Activated CD8-positive, alpha-beta memory T cell treated with anti-CD3 and anti-CD28 coated beads for 36 hours (primary cell): ENCODE data around the gene SFRP4. TPM values are rescaled to one million over a fixed set of nuclear protein-coding genes. Genes with fewer than 3 reads are reported as not detected.
"Not testable (repeated sequence)": the region's sequence is repeated elsewhere in the genome, so short reads cannot be mapped to it uniquely, and the experiment has no call there.

ENCODE experiments used
- CTCF ChIA-PET: fragments of 350-600 bp; sonication (Branson Sonifier 250); formaldehyde crosslinking; loops from one replicate; lab custom pipeline; 2021; ENCODE audit warnings: antibody characterized with exemption; lab: Charles Lee
- POLR2A ChIA-PET: fragments of 350-600 bp; sonication (Branson Sonifier 250); formaldehyde crosslinking; loops from one replicate; lab custom pipeline; 2021; ENCODE audit warnings: antibody characterized with exemption; lab: Charles Lee
- total RNA-seq, 2 experiments: library from RNA; stranded (reverse); gene quantifications; one replicate each; pipeline ENCODE4 v1.2.3, GENCODE V29; 2021

Gene SFRP4
- not detected for total RNA-seq

DNA sequence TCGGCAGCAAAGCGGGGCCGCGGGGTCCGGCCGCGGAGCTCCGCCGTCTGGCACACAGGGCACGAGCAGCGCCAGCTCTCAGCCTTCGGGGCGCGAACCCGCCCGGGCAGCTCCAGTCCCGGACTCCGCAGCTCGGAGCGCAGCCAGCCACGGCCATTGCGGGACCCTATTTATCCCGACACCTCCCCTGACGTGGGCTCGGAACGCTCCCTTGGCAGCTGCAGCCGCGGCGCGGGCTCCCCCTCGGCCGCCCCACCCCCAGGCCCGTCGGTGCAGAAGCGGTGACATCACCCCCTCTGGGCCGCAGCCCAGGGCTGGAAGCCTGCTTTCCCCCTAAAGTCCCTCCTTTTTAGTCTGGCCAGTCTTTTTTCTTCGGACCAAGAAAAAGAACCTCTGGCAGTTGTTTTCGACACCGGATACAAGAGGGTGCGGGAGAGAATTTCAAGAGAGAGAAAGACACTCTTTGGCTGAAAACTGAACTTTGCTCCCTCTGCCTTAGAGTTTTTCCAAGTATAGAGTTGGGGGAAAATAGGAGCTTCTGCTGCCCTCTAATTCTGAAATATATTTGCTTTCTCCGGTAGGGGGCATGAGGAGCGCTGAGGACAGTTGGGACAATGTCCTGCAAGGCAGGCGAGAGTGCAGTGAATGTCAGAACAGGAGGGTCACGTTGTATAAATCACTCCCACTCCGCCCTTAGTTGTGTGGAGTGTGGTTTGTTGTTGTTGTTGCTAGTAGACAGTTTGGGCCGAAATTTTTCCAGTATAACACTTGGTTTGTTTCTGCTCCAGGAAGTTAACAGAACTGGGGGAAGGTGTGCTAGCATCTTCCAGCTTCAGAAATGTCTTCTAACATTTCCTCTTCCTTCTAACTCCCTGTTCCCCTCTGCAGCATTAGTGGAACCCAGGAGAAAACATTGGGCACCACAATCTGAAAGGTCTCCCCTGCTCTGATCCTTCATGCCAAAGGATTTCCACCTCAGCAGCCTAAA lies at the start of gene SFRP4:
Gene SFRP4, minus strand, starts transcription at position 145 of the 988 bp plus-strand sequence. CDS start 280 bp downstream, outside the sequence.
- ChIA-PET CTCF (interaction anchor here (0.6 to 2.0 kb wide), 5 partner anchors 10 to 980 kb away, joined by 3 to 11 read pairs (median 3); no protein-coding TSS in a partner anchor), POLR2A (no interaction called here)

DNA sequence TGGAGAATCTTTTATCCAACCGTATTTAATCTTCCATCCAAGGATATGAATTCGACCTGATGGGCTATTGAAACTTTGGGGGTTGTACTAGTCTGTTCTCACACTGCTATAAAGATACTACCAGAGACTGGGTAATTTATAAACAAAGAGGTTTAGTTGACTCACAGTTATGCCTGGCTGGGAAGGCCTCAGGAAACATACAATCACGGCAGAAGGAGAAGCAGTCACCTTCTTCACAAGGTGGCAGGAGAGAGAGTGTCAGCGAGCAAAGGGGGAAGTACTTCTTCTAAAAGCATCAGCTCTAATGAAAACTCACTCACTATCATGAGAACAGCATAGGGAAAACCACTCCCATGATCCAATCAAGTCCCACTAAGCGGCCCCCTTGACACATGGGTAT lies 47.6 kb upstream of the SFRP4 start:
- POLR2A ChIA-PET: no interaction called here
- CTCF ChIA-PET: no interaction called here

DNA sequence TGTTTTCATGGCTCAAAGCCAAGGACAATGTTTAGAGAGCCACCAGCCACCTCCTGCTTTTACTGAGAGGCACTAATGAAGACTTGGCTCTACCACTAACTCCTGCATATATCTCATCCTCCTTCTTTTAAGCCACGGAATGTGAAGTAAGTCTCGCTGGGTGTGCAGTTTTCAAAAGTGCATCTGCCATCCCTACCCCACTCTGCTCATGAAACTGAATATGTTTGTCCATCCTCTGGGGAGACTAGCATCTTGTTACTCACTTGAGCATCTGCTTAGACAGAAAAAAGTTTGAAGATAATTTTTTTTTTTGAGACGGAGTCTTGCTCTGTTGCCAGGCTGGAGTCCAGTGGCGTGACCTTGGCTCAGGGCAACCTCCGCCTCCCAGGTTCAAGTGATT lies 44.6 kb upstream of the SFRP4 start:
- POLR2A ChIA-PET: no interaction called here
- CTCF ChIA-PET: no interaction called here

DNA sequence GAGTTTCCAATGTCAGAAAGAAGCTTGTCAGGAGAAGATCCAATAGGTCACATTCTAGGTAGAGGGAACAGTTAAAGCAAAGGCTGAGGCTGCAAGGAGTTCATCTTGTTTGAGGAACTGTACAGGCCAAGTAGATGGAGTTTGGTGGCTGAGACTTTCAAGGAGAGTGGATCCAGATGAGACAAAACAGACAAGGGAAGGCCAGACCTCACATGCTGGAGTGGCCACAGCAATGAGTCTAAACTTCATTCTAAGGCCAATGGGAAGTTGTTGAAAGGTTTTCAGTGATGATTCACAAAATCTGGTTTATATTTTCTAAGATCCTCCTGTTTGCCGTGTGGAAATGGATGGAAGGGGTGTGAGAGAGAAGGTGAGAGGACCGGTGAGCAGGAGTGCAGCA lies 43.9 kb upstream of the SFRP4 start:
- POLR2A ChIA-PET: no interaction called here
- CTCF ChIA-PET: no interaction called here

DNA sequence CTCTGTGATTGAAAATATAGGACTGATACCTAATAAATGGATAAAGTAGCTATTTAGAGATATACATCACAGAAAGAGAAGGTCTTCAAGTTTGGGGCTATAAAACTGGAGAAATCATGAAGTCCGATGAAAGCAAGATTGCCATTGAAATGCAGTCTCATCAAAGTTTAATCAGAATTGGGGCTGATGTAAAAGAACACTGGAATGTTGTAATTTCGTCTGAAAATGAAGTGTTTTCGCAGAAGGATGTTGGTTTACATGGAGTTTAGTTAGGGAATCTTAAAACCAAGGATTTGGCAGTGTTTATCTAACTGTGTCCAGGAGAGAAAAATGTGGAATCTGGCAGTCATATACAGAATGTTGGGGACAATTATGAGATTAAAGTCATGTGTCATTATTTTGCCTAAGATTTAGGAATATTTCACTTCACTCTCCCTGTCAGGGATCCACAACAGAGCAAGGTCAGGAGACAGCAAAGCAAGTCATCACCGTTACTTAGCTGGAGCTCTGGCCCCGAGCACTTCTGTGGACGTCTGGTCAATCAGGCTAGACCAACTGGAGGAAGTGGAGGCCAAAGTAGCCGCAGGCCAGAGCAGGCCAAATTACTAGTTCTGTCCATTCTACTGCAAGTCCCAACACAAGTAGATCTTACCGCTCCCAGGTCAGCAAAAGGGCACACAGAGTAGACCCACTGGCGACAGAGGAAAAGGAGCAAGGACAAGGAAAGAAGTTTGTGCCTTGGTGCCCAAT lies 40.8 kb upstream of the SFRP4 start:
- ChIA-PET CTCF (no interaction called here), POLR2A (no interaction called here)

DNA sequence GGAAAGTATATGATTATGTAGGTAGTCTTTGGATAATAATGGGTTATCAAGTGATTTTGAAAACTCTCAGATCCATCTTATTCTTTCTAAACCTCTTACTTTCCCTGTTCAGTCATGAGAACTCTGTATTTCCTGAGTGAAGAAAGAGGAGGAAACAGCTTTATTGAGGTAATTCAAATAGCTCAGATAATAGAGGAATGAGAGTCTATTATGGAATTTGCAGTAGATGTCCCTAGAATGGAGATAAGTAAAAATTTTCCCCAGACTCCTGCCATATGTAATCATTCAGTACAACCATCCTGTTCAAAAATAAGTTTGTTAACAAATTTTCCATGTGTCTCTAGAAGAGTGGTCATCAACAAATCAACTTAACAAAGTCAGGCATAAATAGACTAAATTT lies 40.2 kb upstream of the SFRP4 start:
- ChIA-PET POLR2A (no interaction called here), CTCF (no interaction called here)

DNA sequence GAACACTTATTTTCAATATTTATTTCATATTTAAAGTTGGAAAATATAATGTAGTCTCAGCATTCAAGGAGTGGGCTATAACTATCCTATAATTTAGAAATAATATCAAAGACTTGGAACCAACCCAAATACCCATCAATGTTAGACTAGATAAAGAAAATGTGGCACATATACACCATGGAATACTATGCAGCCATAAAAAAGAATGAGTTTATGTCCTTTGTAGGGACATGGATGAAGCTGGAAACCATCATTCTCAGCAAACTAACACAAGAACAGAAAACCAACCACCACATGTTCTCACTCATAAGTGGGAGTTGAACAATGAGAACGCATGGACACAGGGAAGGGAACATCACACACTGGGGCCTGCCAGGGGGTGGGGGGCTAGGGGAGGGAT lies 37.6 kb upstream of the SFRP4 start:
- POLR2A ChIA-PET, CTCF ChIA-PET: not testable (repeated sequence)

DNA sequence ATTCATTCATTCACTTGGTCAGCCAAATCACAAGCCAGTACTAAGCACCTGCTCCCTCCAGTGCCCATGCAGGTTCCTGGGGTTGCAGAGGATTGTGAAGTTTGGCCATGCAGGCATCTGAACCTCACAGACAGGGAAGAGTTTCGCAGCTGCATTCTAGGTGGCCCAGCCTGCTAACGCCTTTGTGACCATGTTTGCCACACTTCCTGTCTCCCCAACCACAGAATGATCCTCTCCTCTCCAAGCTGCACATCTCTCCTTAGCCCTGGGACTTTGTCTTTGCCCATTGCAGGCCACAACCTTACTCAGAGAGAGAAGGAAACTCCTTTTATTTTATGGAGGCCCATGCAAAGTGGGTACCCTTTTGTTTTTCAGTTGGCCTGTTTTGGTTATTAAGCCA lies 35.6 kb upstream of the SFRP4 start:
- POLR2A ChIA-PET: no interaction called here

DNA sequence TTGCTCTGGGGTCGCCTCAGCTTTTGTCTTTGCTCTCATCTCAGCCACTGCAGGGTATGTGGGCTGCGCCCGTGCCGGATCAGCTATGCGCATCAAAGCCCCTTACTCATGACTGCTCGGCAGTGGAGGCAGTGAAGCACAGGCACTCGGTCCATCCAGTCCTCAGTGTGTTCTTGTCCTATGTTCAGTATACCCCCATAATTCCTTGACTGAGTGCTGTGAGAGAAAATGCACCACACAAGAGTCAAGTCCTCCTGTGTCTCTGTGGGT lies 31.3 kb upstream of the SFRP4 start:
- CTCF ChIA-PET: no interaction called here

More for the DNA sequence above, 35.6 kb upstream of the SFRP4 start:
- CTCF ChIA-PET: no interaction called here

DNA sequence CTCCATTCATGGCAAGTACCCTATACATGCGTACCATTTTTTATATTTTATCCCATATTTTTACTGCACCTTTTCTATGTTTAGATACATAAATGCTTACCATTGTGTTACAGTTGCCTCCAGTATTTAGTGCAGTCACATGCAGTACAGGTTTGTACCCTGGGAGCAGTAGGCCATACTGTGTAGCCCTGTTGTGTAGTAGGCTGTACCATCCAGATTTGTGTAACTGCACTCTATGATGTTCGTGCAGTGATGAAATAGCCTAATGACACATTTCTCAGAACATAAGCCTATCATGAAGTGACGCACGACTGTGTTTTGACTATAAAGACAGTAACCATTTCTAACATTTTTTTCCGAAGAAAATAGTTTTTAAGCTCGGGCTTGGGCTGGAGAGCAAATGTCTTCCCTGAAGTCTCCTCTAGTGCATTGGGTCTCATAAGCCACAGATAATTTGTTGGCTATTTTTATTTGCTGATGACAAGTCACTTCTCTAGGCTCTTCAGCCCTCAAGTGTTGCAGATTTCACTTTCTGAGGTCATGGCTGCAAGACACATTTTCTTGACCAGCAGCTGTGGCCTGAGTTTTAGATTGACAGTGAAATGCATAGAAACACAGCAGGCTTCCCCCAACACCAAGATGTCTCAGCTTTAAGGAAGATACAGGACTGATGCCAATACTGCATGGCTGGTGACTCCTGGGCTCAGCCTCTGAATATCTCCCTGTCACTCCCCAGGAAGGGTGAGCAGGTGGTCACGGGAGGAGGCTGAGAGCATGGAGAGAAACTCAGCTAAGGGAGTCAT lies 30.7 kb upstream of the SFRP4 start:
- POLR2A ChIA-PET: no interaction called here
- CTCF ChIA-PET: no interaction called here

More for the DNA sequence above, 31.3 kb upstream of the SFRP4 start:
- POLR2A ChIA-PET: no interaction called here

DNA sequence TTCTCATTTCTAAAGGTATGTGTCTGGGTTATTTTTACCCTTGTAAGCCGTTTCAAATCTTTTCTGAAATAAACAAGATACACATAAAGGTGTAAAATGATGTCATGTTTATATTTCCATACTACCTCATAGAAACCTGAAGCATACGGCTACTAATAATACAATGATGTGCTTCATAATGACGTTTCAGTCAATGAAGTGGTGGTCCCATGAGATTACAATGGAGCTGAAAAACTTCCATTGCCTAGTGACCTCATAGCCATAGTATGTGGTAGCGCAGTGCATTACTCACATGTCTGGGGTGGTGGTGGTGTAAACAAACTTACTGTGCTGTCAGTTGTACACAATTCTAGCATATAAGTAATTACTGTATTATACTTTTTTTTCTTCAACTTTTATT lies 28.7 kb upstream of the SFRP4 start:
- ChIA-PET CTCF (no interaction called here), POLR2A (no interaction called here)

DNA sequence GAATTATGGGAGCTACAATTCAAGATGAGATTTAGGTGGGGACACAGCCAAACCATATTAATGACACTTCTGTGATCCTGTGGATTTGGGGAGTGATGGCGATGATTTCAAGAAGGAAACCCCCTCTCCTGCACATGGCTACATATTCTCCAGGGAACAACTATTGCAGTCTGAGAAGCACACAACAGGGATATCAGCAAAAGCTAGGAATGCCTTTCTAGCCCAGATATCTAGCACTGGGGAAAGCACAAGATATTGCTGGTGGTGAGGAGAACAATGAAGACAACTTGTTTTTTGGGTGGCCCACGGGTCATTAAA lies 28.1 kb upstream of the SFRP4 start:
- ChIA-PET CTCF (interaction anchor here (0.9 kb wide), 1 partner anchor 272 kb away, joined by 3 read pairs; no protein-coding TSS in a partner anchor), POLR2A (no interaction called here)

DNA sequence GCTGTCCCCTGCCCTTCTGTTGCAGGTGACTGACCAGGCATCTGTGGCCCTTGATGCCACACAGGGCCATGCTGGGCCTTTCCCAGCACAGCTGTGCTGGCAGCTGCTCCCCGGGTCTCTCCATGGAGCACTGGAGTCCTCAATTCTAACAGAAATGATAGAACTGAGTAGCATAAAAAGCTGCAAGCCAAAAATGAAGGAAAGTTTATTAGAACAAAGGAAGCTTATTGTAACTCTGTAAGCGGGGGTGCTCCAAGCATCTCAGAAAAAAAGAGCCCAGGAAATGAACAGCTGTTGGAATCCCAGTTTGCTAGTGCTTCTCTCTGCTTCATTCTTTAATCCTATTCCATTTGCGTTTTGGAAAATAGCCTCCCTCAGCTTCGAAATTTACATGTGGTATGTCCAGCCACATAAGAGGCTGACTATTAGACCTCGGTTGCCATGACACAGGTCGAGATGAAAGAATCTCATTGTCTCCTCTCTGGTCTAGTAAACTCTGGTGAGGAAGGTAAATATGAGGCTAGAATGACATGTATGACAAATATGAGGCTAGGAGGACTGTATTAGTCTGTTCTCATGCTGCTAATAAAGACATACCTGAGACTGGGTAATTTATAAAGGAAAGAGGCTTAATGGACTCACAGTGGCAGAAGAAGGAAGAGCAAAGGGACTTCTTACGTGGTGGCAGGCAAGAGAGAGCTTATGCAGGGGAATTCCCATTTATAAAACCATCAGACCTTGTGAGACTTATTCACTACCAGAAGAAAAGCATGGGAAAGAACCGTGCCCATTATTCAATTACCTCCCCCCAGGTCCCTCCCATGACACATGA lies 27.5 kb upstream of the SFRP4 start:
- POLR2A ChIA-PET: no interaction called here
- CTCF ChIA-PET: interaction anchor here (0.5 to 0.9 kb wide), 2 partner anchors 174 to 272 kb away, joined by 3 read pairs; no protein-coding TSS in a partner anchor

DNA sequence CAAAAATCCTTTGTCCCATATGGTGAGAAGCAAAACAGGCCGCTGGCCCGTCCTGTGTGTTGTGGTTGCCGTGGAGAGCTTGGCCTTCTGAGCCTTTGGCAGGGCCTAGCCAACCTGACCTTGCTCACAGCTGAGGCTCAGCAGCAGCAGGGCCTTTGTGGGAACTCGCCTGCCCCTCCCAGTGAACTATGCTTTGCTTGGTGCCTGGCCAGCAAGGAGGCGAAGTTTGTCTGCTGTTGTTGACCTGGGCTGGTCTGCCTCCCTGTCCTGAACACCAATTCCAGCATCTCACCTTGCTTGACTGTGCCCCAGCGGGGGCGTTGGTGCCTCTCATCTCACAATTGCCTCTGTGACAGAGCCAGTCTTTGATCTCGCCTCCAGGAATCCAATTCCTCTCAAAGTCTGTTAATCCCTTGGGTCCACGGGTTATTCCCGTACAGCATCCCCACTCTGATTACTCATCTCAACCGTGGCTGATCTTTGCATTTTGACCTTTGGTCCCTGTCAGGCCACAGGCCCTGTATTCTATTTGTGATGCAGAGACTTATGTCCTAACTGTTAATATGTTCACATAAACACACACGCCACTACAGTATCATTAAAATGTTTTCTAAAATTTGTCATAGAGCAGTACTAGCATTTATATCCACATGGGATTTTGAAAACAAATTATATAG lies 26.5 kb upstream of the SFRP4 start:
- ChIA-PET POLR2A (no interaction called here), CTCF (no interaction called here)

DNA sequence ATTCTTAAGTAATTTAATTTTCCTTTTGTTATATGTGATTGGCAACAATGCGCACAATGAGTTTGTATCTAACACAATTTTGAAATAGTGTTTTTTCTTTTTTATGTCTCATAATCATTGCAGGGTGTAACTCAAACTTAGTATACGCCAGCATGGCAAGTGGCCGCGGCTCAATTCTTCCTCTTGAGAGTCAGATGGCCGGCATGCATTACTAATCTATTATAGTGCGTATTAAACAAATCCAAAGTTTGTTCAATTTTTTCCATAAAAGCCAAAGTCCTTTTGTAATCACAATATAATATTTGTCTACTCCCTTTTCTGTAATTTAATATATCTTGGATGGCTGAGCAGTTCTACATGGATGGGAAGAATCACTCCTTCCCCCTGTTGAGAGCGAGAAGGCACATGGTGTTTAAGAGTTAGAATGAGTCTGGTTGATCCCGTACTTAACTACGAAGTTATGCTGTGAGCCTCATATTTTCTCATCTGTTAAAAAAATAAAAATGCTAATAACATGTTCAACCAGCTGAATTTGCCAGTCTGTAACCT lies 16.5 kb upstream of the SFRP4 start:
- POLR2A ChIA-PET: no interaction called here
- CTCF ChIA-PET: no interaction called here

DNA sequence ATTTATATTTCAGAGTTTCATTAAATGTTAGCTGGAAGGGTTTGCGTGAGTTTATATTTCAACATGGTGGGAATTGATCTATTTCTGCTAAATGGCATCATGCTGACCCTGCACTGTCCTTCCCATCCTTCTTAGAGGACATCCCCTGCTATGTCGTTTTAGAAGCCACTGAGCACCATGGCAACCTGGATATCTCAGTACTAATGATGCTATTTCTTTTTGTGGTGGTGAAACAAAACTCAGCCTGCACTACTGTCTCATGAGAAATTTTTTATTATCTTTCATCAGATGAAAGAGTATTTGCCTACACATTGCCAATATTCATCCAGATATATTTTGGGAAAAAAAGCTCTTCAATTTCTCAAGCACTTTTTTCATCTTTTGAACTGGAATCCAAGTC lies 15.9 kb upstream of the SFRP4 start:
- ChIA-PET CTCF (no interaction called here), POLR2A (no interaction called here)

DNA sequence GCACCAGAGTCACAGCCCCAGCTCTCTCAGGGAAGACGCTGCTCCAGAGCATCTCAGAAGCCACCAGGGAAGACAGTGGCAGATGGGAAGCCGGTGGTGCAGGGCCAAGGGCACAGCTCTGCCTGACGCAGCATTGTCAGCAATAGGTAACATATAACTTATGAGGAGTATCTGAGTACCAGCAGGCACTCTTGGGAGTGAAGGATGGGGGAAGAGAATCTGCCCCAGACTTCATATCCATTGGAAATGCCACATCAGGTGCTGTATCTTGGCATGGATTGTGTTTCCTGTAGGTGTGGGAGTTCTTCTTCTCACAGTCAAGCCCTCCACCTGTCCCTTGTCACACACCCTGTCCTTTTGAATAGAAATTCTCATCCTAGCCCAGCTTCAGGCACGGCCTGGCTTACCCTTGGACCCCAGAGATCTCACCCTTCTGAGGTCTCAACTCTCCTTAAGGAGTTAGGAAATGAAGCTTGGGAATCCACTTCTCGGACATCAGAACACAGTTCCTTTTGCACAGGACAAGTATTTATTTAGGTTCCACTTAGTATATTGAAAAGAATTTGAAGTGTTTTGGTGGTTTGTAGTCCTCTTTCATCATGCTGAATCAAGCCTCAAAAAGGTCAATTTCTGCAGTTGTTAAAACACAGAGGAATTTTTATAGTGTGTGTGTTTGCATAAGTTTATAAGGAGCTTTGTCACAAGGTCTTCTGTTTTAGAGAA lies 13.8 kb upstream of the SFRP4 start:
- CTCF ChIA-PET: interaction anchor here (1.0 kb wide), 1 partner anchor 29 kb away, joined by 3 read pairs; no protein-coding TSS in a partner anchor
- POLR2A ChIA-PET: no interaction called here
